A549 (cell line): ENCODE measurements around the gene IDE. TPM values are rescaled to one million over a fixed set of nuclear protein-coding genes. Genes with fewer than 3 reads are reported as not detected.

Source experiments
- ATAC-seq, 2 experiments: fragments of 200-7000 bp in 1 of 2; fragments of >200 bp in 1 of 2; cut with Nextera tagmentation in 1 of 2; cut with Tn5 transposase in 1 of 2; 3 replicates each; pipeline versions ENCODE4 v1.8.0 to v1.9.1; 2018 to 2020; ENCODE audit warnings: mild to moderate bottlenecking in 1 of 2, moderate library complexity in 1 of 2
- CTCF ChIA-PET: fragments of 300-600 bp; sonication (Branson Sonifier 250); formaldehyde crosslinking; extraction: SDS; loops from one replicate; lab custom pipeline; 2021; ENCODE audit warnings: antibody characterized with exemption, inconsistent platforms; lab: Yijun Ruan, JAX
- POLR2A ChIA-PET: fragments of 350-600 bp; formaldehyde crosslinking; extraction: SDS; loops from one replicate; lab custom pipeline; 2021; ENCODE audit warnings: antibody characterized with exemption, inconsistent platforms; lab: Yijun Ruan, JAX
- DNase-seq, 2 experiments: peaks; one replicate each; pipeline versions ENCODE4 v3.0.0 to v3.0.0-alpha.2; 2011 to 2016; ENCODE audit warnings: low read depth in 1 of 2, low spot score in 1 of 2
- FAIRE-seq: peaks from 2 replicates; lab custom pipeline; 2011; peaks lifted over from hg19 to GRCh38; lab: Jason Lieb, UNC
- H3K27ac ChIP-seq, 2 experiments: fragments of >200 bp; sonication (Bioruptor Twin); formaldehyde crosslinking; 3 replicates each; pipeline ENCODE4 v1.5.1; 2016 to 2017
- H3K4me1 ChIP-seq: fragments of >200 bp; sonication (Bioruptor Twin); formaldehyde crosslinking; 3 replicates; pipeline ENCODE4 v1.6.1; 2016
- H3K4me2 ChIP-seq: fragments of >200 bp; sonication (Bioruptor Twin); formaldehyde crosslinking; 3 replicates; pipeline ENCODE4 v1.6.1; 2016
- H3K4me3 ChIP-seq: fragments of >200 bp; sonication (Bioruptor Twin); formaldehyde crosslinking; 3 replicates; pipeline ENCODE4 v1.5.1; 2016
- H3K9me3 ChIP-seq: fragments of >200 bp; sonication (Bioruptor Twin); formaldehyde crosslinking; 3 replicates; pipeline ENCODE4 v1.6.1; 2016
- ATOH8 ChIP-seq: fragments of 250-450 bp; sonication (Bioruptor Pico); IDR thresholded peaks from 2 replicates; pipeline ENCODE4 v1.5.0; 2020; ENCODE audit warnings: low read depth, mild to moderate bottlenecking, moderate library complexity
- BHLHE40 ChIP-seq: IDR thresholded peaks from 2 replicates; pipeline ENCODE4 v1.6.1; 2012; ENCODE audit warnings: low read depth, low read length, inconsistent platforms
- CHD2 ChIP-seq: fragments of 150-350 bp; IDR thresholded peaks from 2 replicates; pipeline ENCODE4 v1.6.1; 2014; ENCODE audit warnings: low read length; ENCODE audit not compliant: partially characterized antibody
- EHF ChIP-seq: fragments of 250-450 bp; sonication (Bioruptor Pico); IDR thresholded peaks from 2 replicates; pipeline ENCODE4 v1.5.0; 2020; ENCODE audit warnings: mild to moderate bottlenecking
- ELK1 ChIP-seq: fragments of 150-350 bp; IDR thresholded peaks from 2 replicates; pipeline ENCODE4 v1.6.1; 2014; ENCODE audit warnings: low read depth, mild to moderate bottlenecking, low read length
- FOSB ChIP-seq: fragments of 250-450 bp; sonication (Bioruptor Pico); IDR thresholded peaks from 2 replicates; pipeline ENCODE4 v1.5.0; 2020; ENCODE audit warnings: mild to moderate bottlenecking, moderate library complexity
- FOXS1 ChIP-seq: fragments of 250-450 bp; sonication (Bioruptor Pico); IDR thresholded peaks from 2 replicates; pipeline ENCODE4 v1.5.0; 2020; ENCODE audit warnings: mild to moderate bottlenecking, moderate library complexity
- GATA3 ChIP-seq: IDR thresholded peaks from 2 replicates; pipeline ENCODE4 v1.6.1; 2012; ENCODE audit warnings: borderline replicate concordance
- HEYL ChIP-seq: fragments of 250-450 bp; sonication (Bioruptor Pico); IDR thresholded peaks from 2 replicates; pipeline ENCODE4 v1.8.0; 2021; ENCODE audit warnings: mild to moderate bottlenecking, moderate library complexity
- HMGXB4 ChIP-seq: fragments of 250-450 bp; sonication (Bioruptor Pico); IDR thresholded peaks from 2 replicates; pipeline ENCODE4 v1.5.0; 2021; ENCODE audit warnings: mild to moderate bottlenecking, moderate library complexity, borderline replicate concordance
- HOXA7 ChIP-seq: fragments of 250-450 bp; sonication (Bioruptor Pico); IDR thresholded peaks from 2 replicates; pipeline ENCODE4 v1.5.0; 2020; ENCODE audit warnings: mild to moderate bottlenecking, moderate library complexity
- JUN ChIP-seq, 2 experiments: fragments of >200 bp; sonication (Bioruptor Twin); formaldehyde crosslinking; IDR thresholded peaks; 2 replicates in 1 of 2; 3 replicates in 1 of 2; pipeline ENCODE4 v1.6.1; 2016 to 2017
- JUNB ChIP-seq: fragments of >200 bp; sonication (Bioruptor Twin); formaldehyde crosslinking; IDR thresholded peaks from 2 replicates; pipeline ENCODE4 v1.6.1; 2016
- KDM5A ChIP-seq: fragments of 200-600 bp; sonication (generic); IDR thresholded peaks from 2 replicates; pipeline ENCODE4 v1.6.1; 2016; ENCODE audit warnings: antibody characterized with exemption, mild to moderate bottlenecking
- MAZ ChIP-seq: fragments of 150-350 bp; IDR thresholded peaks from 2 replicates; pipeline ENCODE4 v1.6.1; 2014; ENCODE audit warnings: antibody characterized with exemption, low read depth, low read length, borderline replicate concordance
- MYC ChIP-seq: IDR thresholded peaks from 2 replicates; pipeline ENCODE4 v1.6.1; 2012; ENCODE audit warnings: mild to moderate bottlenecking, inconsistent platforms, low read length, improper control_type of control experiment, borderline replicate concordance
- POLR2A ChIP-seq: IDR thresholded peaks from 2 replicates; pipeline ENCODE4 v1.6.1; 2012; ENCODE audit warnings: mild to moderate bottlenecking, low read length
- RCOR1 ChIP-seq: fragments of 150-350 bp; IDR thresholded peaks from 2 replicates; pipeline ENCODE4 v1.6.1; 2014; ENCODE audit warnings: antibody characterized with exemption, low read length, low read depth
- RNF2 ChIP-seq: fragments of 200-600 bp; sonication (generic); IDR thresholded peaks from 2 replicates; pipeline ENCODE4 v1.6.1; 2016; ENCODE audit warnings: low read depth, mild to moderate bottlenecking, antibody characterized with exemption, moderate library complexity, borderline replicate concordance
- SREBF2 ChIP-seq: fragments of 450-650 bp; IDR thresholded peaks from 2 replicates; pipeline ENCODE4 v1.6.1; 2014; ENCODE audit warnings: mild to moderate bottlenecking, moderate library complexity
- TP53 ChIP-seq: fragments of 250-450 bp; sonication (Bioruptor Pico); IDR thresholded peaks from 2 replicates; pipeline ENCODE4 v1.5.0; 2021; ENCODE audit warnings: mild to moderate bottlenecking, moderate library complexity
- ZC3H11A ChIP-seq: fragments of 450-650 bp; IDR thresholded peaks from 2 replicates; pipeline ENCODE4 v1.6.1; 2014; ENCODE audit warnings: antibody characterized with exemption, mild to moderate bottlenecking
- ZFP36 ChIP-seq: fragments of 450-650 bp; IDR thresholded peaks from 2 replicates; pipeline ENCODE4 v1.6.1; 2014; ENCODE audit warnings: borderline replicate concordance; ENCODE audit not compliant: partially characterized antibody
- WGBS: methylation state at CpG from one replicate; pipeline ENCODE4 v1.1.6; 2017; ENCODE audit errors: missing lambda C conversion rate; 5-methylcytosine and 5-hydroxymethylcytosine counted together
- polyA plus RNA-seq, 4 experiments: library from polyadenylated mRNA; depleted of rRNA in 3 of 4; stranded (reverse); fragments of >200 nt; fragmentation: RNase III in 1 of 4; extraction: RNeasy Plus Mini Kit Qiagen cat#74134 plus additional on column Dnase treatment in 1 of 4; gene quantifications; 2 replicates in 3 of 4; 3 replicates in 1 of 4; pipeline ENCODE4 v1.2.3, GENCODE V29; 2011 to 2017

IDE gene
- polyA plus RNA-seq, 2 of the 4 experiments (the other 2 are of a cell fraction), result 25.1 to 61.1 TPM

GRCh38 chr10:92483539-92483938 is 90.4 kb downstream of the IDE start:
- Histone ChIP-seq H3K4me1 (no peaks in the 10 kb centered on the region), H3K9me3 (no peaks in the 10 kb centered on the region), H3K27ac (no peak overlapping the region), H3K4me3 (no peak overlapping the region), H3K4me2 (no peak overlapping the region)
- ChIA-PET CTCF (interaction anchor here (0.9 kb wide), 1 partner anchor 519 kb away, joined by 3 read pairs; no protein-coding TSS in a partner anchor), POLR2A (no interaction called here)
- 95% methylated on average over 4 of the region's 4 CpGs for WGBS
- FAIRE-seq (no peak), ATAC-seq (no peak), DNase-seq (no peak)
- TF ChIP-seq RCOR1 (no peak), TP53 (CRISPR knock-in tag) (no peak), JUN (IDR thresholded peaks at IDR 0.05) (no peak), JUNB (no peak), HMGXB4 (CRISPR knock-in tag) (no peak)

- Histone ChIP-seq H3K27ac (no peak overlapping the region), H3K4me2 (no peak overlapping the region), H3K9me3 (no peaks in the 10 kb centered on the region), H3K4me1 (no peaks in the 10 kb centered on the region), H3K4me3 (no peak overlapping the region)
- CTCF ChIA-PET, result interaction anchor here (0.6 kb wide), 1 partner anchor 214 kb away, joined by 3 read pairs; no protein-coding TSS in a partner anchor
- POLR2A ChIA-PET, result no interaction called here
- ATAC-seq (no peak), FAIRE-seq (no peak), DNase-seq (no peak)
- TF ChIP-seq KDM5A (no peak), SREBF2 (no peak), BHLHE40 (no peak), ZFP36 (no peak), POLR2A (no peak), GATA3 (no peak), HOXA7 (CRISPR knock-in tag) (no peak), RNF2 (no peak), ZC3H11A (no peak), EHF (CRISPR knock-in tag) (no peak), FOXS1 (CRISPR knock-in tag) (no peak), HEYL (CRISPR knock-in tag) (no peak), ELK1 (no peak), ATOH8 (CRISPR knock-in tag) (no peak)
Observed at GRCh38 chr10:92480413-92480812, 93.5 kb downstream of the IDE start.

- no peak for FAIRE-seq
- ChIA-PET POLR2A (no interaction called here), CTCF (interaction anchor here (0.7 kb wide), 1 partner anchor 95 kb away, joined by 3 read pairs; no protein-coding TSS in a partner anchor)
- no peaks in the 10 kb centered on the region for H3K9me3 ChIP-seq
- no peaks in the 10 kb centered on the region for H3K4me1 ChIP-seq
- H3K4me2 ChIP-seq, result no peak overlapping the region
- no peak overlapping the region for H3K27ac ChIP-seq
- WGBS, result 96% methylated on average over 7 of the region's 7 CpGs
- no peak overlapping the region for H3K4me3 ChIP-seq
- TF ChIP-seq CHD2 (no peak), GATA3 (no peak), MAZ (no peak), FOSB (no peak), MYC (no peak), ZC3H11A (no peak)
- DNase-seq, result no peak
- no peak for ATAC-seq
Observed at GRCh38 chr10:92479547-92479946, 94.3 kb downstream of the IDE start.
